Central memory CD4-positive, alpha-beta T cell (primary cell): ENCODE data around the gene KLC1.

Experiments used
- DNase-seq: peaks from one replicate; pipeline ENCODE4 v3.0.0; 2022

Gene KLC1

DNA sequence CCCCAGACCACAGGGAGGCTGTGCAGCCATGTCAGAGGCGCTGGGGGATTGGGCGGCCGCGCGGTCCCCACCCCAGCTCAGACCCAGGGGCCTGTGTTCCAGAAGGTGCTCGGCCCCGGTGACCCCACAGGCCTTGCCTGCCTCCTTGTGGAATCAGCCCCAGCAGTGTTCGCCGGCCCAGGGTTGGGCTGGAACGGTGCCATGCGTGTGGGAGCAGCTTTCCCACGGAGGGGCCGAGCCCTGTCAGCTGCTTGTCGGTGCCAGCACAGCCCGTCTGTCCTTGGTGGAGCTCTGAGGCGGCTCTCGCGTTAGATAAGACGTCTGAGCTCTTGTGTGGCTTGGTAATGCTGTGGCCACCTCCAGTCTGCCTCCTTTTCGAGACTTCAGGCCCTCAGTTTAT lies 95.1 kb downstream of the KLC1 start:
- no peak for DNase-seq

DNA sequence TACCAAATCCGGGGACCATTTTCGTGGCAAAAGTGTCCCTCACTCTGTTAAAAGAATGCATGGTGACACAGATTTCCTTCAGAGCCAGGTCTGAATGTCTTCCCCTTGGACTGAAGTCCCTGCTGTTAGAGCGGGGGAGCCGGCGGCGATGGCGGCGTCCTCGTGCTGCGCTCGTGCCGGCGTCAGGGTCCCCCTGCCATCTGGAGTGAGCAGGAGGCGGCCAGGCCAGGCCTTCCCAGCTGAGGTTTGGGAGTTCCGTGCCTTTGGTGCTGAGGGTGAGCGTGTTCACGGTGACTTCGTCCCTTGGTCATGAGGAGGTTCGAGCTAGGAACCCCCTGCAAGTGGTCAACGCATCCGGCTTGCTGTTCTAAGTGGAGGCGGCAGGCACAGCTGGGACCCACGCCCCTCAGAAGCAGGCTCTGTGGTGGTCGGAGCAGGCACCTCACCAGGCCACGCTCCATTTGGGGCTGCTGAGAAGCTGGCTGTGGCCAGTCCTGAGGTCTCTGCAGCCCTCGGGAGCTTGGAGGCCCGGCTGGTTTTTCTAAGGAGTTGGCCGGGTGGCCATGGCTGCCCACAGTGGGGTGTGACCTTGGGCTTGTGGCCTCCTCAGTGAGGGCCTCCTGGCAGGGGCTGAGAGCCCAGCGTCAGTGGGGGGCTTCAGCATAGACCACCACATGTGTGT lies 96.1 kb downstream of the KLC1 start:
- DNase-seq: no peak

DNA sequence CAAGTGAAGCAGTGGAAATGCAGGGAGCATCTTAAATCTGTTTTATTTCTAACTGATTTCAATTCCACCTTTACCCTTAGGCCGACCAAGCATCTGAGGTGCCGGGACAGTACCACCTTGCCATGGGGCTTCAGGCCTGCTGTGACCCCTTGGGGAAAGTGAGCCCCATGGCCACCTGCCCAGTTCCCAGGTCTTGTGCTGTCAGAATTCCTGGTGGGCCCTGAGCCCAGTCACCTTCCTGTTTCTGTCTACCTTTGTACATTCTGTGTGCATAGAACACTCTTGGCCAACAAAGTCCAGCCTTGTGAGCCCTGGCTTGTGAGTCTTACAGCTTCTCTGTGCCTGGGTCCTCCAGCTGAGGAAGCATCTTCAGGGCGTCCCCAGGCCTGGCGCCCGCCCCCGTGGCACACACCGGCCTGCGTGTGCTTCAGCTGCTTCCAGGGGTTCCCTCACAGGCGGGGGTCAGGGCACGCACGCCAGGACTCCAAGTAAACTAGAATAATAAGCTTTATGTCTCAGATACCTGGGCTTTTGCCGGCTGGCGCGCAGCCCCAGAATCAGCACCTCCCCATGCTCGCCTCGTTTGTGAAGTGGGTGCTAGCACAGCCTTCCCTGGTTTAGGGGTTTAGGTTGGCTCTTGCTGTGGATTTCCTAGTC lies 96.9 kb downstream of the KLC1 start:
- no peak for DNase-seq

DNA sequence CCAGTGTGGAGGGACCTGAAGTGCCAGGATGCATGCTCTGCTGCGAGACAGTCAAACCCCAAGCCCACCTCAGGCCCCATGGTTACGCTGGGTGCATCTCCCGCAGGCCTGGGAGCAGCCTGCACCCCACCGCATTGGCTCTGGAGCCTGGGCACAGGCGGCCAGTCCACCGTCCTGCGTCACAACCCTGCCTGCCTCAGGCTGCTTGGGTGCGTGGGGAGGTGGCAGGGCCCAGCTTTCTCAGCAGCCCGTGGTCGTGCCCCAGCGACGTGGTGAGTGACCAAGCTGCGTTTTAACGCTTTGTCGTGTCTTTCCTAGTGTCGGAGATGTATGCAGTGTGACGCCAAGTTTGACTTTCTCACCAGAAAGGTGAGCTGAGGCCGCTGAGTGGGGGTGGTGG lies 97.5 kb downstream of the KLC1 start:
- no peak for DNase-seq

DNA sequence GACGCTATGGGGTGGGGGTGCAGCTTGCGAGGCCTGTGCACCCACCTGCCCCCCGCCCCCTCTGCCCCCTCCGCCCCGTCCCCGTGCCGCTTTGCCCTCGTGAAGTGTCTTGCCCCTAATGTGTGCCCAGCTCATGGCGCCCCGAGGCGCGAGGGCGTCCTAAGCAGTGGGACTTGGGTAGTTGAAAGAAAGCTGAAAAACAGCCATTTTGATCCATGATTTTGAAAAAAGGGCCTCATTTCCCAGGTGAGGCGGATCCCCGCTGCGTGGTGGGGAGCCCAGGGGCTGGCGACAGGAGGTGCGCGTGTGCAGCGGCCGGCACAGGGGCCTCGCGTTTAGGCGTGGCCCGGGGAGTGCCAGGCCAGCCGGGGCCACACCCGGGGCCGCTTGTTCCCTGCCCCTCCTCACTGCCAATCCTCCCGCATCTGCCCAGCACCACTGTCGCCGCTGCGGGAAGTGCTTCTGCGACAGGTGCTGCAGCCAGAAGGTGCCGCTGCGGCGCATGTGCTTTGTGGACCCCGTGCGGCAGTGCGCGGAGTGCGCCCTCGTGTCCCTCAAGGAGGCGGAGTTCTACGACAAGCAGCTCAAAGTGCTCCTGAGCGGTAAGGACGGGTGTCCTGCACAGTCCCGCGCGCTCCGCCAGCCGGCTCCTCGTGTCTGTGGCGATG lies 98.4 kb downstream of the KLC1 start:
- no peak for DNase-seq

DNA sequence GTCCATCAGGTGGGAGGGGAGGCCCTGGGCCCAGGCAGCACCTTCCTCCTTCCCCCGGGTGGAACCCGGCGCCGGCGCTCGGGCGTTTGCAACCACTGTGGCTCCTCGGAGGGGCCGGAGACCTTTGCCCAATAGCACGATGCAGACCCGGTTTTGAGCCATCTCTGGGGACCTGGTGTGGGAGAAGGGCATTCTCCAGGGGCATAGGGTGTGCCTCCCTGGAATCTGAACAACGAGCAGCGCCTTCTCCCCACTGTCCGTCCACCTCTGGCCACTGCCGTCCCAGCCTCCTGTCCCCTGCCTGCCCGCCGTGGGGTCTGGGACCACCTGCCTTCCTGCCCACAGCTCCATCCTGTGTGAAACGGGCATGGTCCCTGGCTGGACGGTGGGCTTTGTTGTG lies 99.1 kb downstream of the KLC1 start:
- DNase-seq: no peak

DNA sequence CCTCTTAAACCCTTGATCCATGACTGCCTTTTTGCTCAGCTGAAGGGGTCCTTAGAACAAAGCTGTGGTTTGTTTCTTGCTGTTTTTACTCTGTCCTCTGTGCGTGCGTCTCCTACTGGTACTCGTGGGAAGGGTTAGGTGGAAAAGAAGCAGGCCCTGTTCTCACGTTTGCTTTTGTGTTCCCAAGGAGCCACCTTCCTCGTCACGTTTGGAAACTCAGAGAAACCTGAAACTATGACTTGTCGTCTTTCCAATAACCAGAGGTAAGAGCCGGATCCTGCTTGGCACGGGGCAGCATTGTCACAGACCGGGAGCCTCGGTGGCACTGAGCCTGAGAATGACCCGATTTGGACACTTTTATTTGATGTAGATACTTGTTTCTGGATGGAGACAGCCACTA lies 99.7 kb downstream of the KLC1 start:
- no peak for DNase-seq

DNA sequence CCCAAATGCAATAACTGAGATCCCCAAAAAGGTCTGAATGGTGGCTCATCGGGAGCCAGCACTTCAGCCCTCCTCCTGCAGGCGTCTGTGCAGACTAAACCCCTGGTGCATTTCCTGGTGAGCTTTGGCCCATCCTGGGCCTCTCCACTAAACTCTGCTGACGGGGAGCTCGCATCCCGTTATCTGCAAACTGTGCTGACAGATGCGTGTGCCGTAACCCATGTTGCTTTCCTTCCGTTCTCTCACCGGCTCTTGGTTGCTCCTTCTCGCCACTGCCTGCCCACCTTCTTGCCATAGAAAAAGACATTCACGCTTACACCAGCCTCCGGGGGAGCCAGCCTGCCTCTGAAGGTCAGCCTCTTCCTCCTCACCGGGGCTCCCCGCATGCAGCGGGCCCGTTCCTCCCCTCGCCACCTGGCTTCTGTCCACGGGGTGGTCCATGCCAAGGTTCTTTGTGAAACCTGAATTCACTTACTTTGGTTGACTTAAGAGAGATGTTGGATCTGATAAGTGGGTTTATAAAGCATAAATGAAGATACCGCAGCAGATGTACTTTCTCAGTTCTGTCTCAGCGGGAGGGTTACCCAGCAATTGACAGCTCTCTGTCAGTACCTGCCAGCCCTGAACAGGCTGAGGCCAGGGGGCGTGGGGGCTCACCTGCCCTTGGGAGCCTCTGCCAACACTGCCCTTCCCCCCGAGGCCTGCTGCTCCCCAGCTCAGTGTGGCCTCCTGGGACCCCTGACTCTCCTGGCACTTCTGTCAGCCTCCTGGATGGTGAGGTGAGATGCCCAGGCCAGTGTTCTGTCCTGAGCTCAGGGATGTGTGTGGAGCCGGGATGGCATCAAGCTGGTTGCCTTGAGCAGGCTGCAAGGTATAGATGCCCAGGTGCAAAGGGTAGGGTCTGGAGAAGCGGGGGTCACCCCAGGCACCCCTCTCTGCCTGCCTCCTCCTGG lies 100.8 kb downstream of the KLC1 start:
- DNase-seq: no peak

DNA sequence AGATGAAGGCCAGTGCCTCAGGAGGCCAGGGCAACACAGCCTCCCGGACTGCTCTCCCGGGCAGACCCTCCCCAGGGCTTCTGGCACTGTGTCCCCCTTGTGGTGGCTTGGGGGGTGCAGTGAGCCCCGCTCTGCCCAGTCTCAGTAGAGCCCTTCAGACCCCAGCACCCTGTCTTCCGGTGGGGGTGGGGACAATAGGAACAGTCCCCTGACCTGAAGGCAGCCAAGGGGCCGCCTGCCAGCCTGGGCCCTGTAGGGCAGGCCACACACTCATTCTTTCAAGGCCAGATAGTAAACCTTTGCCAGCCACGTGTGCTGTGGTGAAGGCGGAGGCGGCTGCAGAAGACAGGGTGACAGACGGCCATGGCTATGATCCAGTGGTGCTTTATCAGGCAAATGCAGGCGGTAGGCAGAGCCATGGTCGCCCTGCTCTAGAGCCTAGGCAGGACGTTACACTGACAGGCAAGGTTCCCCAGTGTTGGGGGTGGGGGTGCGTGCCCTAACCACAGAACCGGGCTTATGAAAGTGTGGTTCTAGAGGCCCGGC lies 101.6 kb downstream of the KLC1 start:
- DNase-seq: no peak

DNA sequence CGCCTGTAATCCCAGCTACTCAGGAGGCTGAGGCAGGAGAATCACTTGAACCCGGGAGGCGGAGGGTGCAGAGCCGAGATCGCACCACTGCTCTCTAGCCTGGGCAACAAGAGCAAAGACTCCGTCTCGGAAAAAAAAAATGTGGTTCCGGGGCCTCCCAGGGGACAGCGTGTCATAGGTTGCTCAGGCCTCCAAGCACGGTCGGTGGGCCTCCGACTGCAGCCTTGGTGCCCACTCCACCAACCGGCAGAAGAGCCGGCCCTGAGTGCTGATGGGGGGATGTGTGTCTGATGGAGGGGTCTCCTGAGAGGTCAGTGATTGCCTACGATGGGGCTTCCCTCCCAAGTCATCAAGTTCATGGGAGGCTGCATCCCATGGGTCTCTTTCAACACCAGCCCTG lies 102.5 kb downstream of the KLC1 start:
- DNase-seq: no peak

DNA sequence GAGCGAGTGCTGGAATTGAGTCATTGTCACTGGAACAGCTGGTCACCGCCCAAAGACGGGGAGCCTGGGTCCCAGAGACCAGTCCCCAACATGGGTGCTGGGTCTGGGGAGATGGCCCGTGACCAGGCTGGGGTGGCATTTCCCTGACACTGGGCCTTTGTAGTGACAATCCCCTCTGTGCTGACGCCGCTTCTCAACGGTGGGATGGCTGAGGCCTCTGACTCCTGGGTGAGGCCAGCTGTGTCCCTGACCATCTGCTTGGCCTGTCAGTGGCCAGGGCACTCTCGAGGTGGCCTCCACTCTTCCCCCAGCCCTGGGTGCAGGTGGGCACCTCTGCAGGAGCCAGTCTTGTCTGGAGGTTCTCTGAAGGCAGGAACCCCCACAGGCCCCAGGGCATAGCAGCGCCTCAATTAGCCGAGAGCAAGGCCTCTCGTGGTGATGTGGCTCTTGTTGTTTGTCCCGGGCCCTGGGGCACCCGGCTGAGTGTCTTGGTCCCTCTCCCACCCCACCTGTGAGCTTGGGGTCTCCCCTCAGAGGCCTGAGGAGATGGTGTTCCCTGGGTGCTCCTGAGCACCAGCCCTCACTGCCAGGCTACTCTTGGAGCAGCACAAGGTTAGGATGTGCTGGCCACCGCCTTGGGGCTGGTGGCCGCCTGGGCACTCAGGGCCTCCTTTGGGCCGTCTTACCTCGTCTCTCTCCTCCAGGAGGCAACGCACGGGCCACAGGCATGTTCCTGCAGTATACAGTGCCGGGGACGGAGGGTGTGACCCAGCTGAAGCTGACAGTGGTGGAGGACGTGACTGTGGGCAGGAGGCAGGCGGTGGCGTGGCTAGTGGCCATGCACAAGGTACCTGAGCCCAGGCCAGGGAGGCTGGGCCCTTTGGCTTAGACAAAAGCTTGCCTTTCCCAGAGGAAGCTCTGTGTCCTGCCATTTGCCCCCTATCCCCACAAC lies 103.2 kb downstream of the KLC1 start:
- DNase-seq: no peak

DNA sequence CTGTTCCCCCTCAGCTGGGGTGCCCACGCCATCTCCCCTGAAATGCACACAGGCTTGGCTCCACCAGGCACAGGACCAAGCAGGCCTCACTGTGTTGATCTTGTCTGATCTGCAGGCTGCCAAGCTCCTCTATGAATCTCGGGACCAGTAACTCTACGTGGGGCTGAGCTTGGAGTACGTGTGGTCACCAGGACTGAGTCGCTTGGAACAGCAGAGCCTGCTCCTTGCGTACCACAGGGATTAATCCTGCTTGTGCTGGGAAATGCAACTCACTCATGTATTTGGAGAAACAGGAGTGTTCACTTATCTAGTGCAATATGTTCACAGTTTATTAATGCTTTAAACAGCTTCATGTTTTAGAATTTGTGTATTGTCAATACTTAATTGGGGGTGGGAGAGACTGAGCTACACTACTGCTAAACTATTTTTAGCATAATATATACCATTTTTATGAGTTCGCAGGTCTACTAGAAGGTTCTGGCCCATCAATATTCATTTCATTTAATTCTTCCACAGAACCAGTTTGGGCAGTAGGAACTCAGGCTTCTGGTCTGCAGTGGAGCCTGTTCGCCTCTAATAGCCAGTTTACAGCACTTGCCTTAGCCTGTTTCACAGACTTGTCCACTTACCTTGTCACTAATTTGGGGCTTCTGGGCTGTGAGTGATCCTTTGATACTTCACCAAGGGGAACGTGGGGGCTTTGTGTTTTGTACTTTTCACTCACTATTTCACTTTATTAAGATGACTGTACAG lies 104.0 kb downstream of the KLC1 start:
- DNase-seq: no peak

DNA sequence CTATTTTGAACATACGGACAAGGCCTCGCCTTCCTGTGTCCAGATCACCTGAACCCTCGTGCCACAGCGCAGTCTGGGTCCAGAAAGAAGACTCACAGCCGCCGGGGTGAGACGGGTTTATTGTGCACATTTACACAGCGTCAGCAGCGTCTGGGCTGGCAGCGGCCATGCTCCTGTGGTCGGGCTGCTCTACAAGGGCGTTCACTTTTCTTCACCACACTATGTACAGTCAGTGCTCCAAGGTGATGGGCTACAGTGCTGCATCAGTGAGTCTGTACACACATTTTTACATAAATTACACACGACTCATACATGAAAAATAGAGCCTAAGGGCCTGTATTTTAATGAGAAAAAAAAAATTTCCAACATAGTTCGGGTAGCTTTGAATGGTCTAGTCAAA lies 104.6 kb downstream of the KLC1 start:
- no peak for DNase-seq

DNA sequence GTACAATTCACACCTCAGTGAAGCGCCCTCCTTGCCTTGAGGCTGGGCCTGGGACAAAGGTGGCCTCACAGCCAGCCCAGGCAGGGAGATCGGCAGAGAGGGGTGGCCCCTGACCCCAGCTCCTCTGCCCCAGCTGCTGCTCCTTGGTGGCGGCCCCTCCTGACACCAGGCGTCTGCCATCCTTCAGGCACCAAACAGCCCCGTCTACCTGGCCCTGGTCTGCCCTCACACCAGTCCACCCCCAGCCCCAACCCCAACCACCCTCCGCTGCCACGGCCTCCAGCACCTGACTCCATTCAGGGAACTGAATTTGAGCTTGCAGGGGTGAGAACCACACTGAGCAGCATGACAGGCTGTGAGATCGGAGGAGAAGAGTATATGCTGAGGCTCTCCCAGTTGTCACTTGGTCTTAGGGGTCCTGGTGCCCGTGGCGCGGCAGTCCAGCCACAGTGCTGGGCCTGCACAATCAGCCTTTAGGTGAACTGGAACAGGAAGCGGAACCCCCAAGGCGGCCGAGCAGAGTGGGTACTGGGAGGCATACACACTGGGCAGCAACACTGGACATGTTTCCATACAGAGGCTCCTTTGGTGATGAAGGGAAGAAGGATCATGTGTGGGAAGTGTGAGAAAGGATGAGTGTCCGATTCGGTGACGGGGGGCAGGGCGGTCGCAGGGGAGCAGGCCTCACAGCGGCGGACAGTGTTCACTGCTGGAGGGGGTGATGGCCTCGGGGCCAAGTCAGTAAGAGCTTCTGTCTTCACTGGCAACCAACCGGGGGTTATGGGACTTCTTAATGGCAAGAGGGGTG lies 105.3 kb downstream of the KLC1 start:
- no peak for DNase-seq

DNA sequence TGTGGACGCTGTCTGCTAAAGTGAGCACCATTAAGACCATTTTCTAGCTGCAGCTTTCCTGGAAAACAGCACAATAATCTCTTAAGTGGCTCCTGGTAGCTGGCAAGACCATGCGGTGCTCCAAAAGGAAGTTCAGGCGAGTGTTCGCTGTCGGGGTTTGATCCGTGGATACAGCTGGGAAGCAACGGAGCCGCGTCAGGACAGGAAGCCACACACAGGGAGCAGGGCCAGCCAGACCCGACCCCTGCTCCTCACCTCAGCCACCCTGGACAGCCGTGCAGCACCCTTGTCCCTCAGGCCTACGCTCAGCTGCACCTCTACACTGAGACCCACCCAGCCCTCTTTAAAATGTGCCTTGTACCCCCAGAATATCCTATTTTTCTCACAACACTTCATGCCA lies 106.0 kb downstream of the KLC1 start:
- DNase-seq: no peak

DNA sequence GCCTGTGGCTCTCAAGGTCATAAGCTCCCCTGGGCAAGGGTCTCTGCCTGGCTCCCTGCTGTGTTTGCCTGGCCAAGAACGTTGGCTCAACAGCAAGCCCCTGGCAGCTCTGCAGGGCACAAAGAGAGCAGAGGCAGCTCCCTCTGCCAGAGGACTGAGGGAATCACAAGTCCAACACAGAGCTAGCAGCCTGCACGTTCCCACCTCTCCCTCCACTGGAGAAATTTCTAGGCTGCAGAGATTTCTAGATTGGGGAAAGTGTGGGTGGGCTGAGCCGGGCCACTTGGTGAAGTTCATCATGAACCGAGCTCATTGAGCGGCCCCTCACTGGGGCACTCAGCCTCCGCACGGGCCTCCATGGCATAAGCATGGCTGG lies 106.4 kb downstream of the KLC1 start:
- no peak for DNase-seq

DNA sequence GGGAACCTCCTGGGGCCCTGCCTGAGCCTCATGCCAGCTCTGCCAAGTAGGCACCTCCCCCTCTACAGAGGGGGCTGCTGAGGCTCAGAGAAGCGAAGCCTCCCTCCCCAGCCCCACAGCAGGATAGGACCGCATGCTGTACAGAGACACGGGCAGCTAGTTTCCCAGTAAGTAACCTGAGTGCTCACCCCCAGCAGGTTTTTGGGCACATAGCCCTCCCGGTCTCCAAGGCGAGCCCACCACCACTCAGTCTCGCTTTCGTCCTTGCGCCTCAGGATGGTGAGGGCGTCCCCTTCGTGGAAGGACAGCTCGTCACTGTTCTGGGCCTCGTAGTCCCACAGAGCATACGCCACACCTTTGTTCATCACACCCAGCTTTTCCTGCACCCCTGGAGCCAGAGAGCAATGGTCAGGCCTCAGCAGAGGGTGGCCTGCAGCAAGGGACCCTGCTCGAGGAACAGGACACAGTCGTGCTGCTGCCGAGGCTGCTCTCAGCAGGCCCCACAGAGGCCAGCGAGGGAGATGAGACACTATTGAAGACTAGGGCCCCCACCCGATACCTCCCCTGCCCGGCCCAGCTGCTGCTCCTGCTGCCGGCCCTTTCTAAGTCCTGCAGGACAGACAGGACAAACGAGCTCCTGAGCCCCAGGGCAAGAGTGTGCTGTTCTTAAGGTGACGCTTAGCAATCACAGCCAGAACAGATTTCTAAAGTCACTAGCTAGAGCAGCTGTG lies 107.0 kb downstream of the KLC1 start:
- DNase-seq: no peak

DNA sequence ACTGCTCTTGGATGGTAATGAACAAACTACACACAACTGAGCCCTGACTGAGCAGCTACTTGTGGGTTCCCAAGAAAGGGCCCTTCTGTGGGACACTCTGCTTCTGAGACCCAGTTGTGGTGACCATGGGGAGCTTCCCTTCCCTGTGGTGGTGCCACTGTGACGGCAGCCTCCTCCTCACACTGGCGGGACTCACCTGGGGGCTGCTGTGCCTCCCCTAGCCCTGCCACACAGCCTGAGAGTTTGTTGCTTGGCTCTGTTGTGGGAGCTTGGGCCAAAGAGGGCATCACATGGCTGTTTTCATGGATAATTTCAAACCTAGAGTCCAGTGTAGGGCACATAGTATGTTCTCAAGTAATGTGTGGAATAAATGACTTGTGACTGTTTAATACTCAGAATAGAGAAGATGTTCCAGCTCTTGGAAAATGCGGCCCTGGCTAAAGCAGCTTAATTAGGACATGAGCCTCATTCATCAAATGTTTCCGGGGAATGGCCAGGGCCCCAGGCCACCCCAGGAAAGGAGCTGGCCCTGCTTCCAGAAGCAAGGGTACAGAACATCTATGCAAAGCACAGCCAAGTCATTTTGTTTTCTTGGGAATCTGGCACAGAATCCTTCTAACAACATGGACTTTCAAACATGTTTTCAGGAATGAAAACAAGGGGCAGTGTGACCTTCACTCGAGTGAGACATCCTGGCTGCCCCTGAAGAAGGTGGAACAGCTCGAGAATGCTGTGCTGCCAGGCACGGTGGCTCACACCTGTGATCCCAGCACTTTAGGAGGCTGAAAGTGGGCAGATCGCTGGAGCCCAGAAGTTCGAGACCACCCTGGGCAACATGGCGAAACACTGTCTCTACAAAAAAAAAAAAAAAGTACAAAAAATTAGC lies 107.8 kb downstream of the KLC1 start:
- no peak for DNase-seq
